Keratinocyte (primary cell): ENCODE measurements around the gene ATE1. TPM values are rescaled to one million over a fixed set of nuclear protein-coding genes. Genes with fewer than 3 reads are reported as not detected.

ENCODE experiments used
- DNase-seq: peaks from one replicate; pipeline ENCODE4 v3.0.0-alpha.2; 2011; ENCODE audit warnings: low read depth, missing footprints, low spot score
- FAIRE-seq: peaks from 2 replicates; lab custom pipeline; 2011; peaks lifted over from hg19 to GRCh38; lab: Jason Lieb, UNC
- H2AFZ ChIP-seq: 2 replicates; pipeline ENCODE4 v1.6.0; 2012; ENCODE audit warnings: low read length, control low read depth, inconsistent platforms; ENCODE audit not compliant: control insufficient read depth
- H3K27ac ChIP-seq: 2 replicates; pipeline ENCODE4 v1.5.1; 2011; ENCODE audit warnings: low read length; ENCODE audit not compliant: control insufficient read depth, insufficient read depth
- H3K27me3 ChIP-seq: 3 replicates; pipeline ENCODE4 v1.6.0; 2011; ENCODE audit warnings: low read length; ENCODE audit not compliant: control insufficient read depth, insufficient read depth; ENCODE audit errors: extremely low read depth
- H3K36me3 ChIP-seq, 2 experiments: 2 replicates in 1 of 2; 3 replicates in 1 of 2; pipeline ENCODE4 v1.5.1; 2011; ENCODE audit warnings: low read length in 2 of 2, mild to moderate bottlenecking in 1 of 2; ENCODE audit not compliant: control insufficient read depth in 2 of 2, insufficient read depth in 2 of 2; ENCODE audit errors: extremely low read depth in 1 of 2
- H3K4me1 ChIP-seq: 3 replicates; pipeline ENCODE4 v1.5.1; 2011; ENCODE audit warnings: low read length; ENCODE audit not compliant: control insufficient read depth, insufficient read depth; ENCODE audit errors: extremely low read depth
- H3K4me2 ChIP-seq: 3 replicates; pipeline ENCODE4 v1.6.0; 2011; ENCODE audit warnings: low read depth, low read length; ENCODE audit not compliant: control insufficient read depth, insufficient read depth; ENCODE audit errors: extremely low read depth
- H3K4me3 ChIP-seq, 3 experiments: fragments of 200-600 bp in 1 of 3; sonication (generic) in 1 of 3; 2 replicates in 2 of 3; 3 replicates in 1 of 3; pipeline ENCODE4 v1.5.1; 2011 to 2016; ENCODE audit warnings: low read length in 3 of 3, mild to moderate bottlenecking in 3 of 3, control low read depth in 2 of 3, inconsistent platforms in 1 of 3, low read depth in 1 of 3, mixed read lengths in 1 of 3, mixed run types in 1 of 3, moderate library complexity in 1 of 3; ENCODE audit not compliant: control insufficient read depth in 2 of 3, insufficient read depth in 2 of 3; ENCODE audit errors: extremely low read depth in 1 of 3
- H3K79me2 ChIP-seq: 2 replicates; pipeline ENCODE4 v1.6.0; 2012; ENCODE audit warnings: low read length; ENCODE audit not compliant: control insufficient read depth, insufficient read depth
- H3K9ac ChIP-seq: 3 replicates; pipeline ENCODE4 v1.6.0; 2011; ENCODE audit warnings: low read length; ENCODE audit not compliant: control insufficient read depth, insufficient read depth; ENCODE audit errors: extremely low read depth
- H3K9me1 ChIP-seq: 3 replicates; pipeline ENCODE4 v1.6.0; 2011; ENCODE audit warnings: low read length; ENCODE audit not compliant: control insufficient read depth, insufficient read depth; ENCODE audit errors: extremely low read depth
- H3K9me3 ChIP-seq: 2 replicates; pipeline ENCODE4 v1.5.1; 2012; ENCODE audit warnings: low read depth, low read length; ENCODE audit not compliant: control insufficient read depth
- H4K20me1 ChIP-seq: 3 replicates; pipeline ENCODE4 v1.6.0; 2011; ENCODE audit warnings: low read length; ENCODE audit not compliant: control insufficient read depth, insufficient read depth; ENCODE audit errors: extremely low read depth
- EZH2 ChIP-seq: IDR thresholded peaks from one replicate; pipeline ENCODE4 v1.6.1; 2012; ENCODE audit warnings: inconsistent platforms, mild to moderate bottlenecking, low read length, moderate library complexity
- dilution Hi-C: fragments of 300-500 bp; cut with MboI; formaldehyde crosslinking; loops from one replicate; pipeline ENCODE4 v1.7.0; 2020; ENCODE audit warnings: low sequenced_read_pairs; ENCODE audit not compliant: extremely low pct_ligation_motif_present
- polyA plus RNA-seq, 5 experiments: library from polyadenylated mRNA; depleted of rRNA in 3 of 5; stranded (reverse) in 3 of 5; stranded (forward) in 1 of 5; unstranded in 1 of 5; fragments of >200 nt; gene quantifications; 1 replicate in 1 of 5; 2 replicates in 3 of 5; 3 replicates in 1 of 5; pipeline versions ENCODE4 v1.2.1 to v1.2.3, GENCODE V29; 2011 to 2012; ENCODE audit warnings: missing spikeins in 2 of 5, low read depth in 1 of 5, low replicate concordance in 1 of 5
- TF ChIP-seq, protein P1 (sequence below), 3 experiments: IDR thresholded peaks in 1 of 3; conservative IDR thresholded peaks in 1 of 3; optimal IDR thresholded peaks in 1 of 3; 2 replicates in 2 of 3; 3 replicates in 1 of 3; pipeline versions ENCODE3 to v1.5.1; 2011; ENCODE audit warnings: low read length in 3 of 3, mild to moderate bottlenecking in 3 of 3, moderate library complexity in 2 of 3, control low read depth in 1 of 3, inconsistent platforms in 1 of 3; ENCODE audit not compliant: insufficient read depth in 2 of 3; ENCODE audit errors: extremely low read depth in 1 of 3

ATE1 gene
- polyA plus RNA-seq, 1 donor (not counting 4 experiments of a cell fraction or from before 2014, with no cell fraction given) = 14.9 TPM

DNA sequence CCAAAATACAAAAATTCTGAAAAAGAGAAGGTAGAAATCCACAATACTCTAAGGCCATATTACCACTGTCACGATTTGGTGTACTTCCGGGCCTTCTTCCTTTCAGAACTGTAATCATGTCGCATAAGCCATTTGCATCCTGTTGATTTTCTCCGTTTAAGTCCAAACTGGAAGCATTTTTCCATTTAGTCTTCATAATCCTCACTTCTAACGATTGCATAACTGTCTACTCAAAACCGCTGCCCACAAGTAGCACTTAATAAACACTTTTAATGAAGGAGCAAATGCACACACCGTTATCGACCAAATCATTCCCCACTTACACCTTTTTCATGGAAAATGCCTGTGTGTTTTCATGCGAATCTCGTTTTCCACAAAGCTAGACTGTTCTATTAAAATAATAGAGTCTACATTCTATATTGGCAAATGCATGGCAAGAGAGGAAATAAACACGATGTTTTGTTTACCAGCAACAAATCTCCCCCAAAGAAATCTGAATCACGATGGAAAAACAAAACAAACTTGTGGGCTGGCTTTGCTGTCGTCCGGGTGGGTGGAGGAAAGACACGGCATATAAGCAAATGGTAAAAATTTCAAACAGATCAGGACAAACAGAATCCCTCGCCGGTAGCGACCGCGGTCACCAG lies 1.0 kb downstream of the ATE1 start:
- peak overlapping the region; percentile 96 for H3K9ac ChIP-seq
- H3K36me3 ChIP-seq = peaks cover 0 to 4% of the 10 kb centered on the region in 2 experiments
- DNase-seq = no peak
- peak overlapping the region; percentile 80 for H3K4me2 ChIP-seq
- dilution Hi-C loops = no loop called here
- peak overlapping the region; percentile 94 for H3K27ac ChIP-seq
- H3K4me3 ChIP-seq = peak overlapping the region; percentile 62 to 83 (median 79)
- no peaks in the 10 kb centered on the region for H4K20me1 ChIP-seq
- H2AFZ ChIP-seq = peak overlapping the region; percentile 2
- H3K9me1 ChIP-seq = no peaks in the 10 kb centered on the region
- peaks cover 28% of the 10 kb centered on the region for H3K79me2 ChIP-seq
- TF ChIP-seq, protein P1, sequence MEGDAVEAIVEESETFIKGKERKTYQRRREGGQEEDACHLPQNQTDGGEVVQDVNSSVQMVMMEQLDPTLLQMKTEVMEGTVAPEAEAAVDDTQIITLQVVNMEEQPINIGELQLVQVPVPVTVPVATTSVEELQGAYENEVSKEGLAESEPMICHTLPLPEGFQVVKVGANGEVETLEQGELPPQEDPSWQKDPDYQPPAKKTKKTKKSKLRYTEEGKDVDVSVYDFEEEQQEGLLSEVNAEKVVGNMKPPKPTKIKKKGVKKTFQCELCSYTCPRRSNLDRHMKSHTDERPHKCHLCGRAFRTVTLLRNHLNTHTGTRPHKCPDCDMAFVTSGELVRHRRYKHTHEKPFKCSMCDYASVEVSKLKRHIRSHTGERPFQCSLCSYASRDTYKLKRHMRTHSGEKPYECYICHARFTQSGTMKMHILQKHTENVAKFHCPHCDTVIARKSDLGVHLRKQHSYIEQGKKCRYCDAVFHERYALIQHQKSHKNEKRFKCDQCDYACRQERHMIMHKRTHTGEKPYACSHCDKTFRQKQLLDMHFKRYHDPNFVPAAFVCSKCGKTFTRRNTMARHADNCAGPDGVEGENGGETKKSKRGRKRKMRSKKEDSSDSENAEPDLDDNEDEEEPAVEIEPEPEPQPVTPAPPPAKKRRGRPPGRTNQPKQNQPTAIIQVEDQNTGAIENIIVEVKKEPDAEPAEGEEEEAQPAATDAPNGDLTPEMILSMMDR (optimal IDR thresholded peaks at IDR 0.05 in 1 of 3, IDR thresholded peaks at IDR 0.05 in 1 of 3, conservative IDR thresholded peaks at IDR 0.05 in 1 of 3; ENCODE audit: extremely low read depth in 1 of 3, insufficient read depth in 2 of 3, low read length in 3 of 3) = no peak
- no peak for TF ChIP-seq EZH2
- H3K27me3 ChIP-seq = no peaks in the 10 kb centered on the region
- no peaks in the 10 kb centered on the region for H3K9me3 ChIP-seq
- H3K4me1 ChIP-seq = peaks cover 21% of the 10 kb centered on the region
- no peak for FAIRE-seq

DNA sequence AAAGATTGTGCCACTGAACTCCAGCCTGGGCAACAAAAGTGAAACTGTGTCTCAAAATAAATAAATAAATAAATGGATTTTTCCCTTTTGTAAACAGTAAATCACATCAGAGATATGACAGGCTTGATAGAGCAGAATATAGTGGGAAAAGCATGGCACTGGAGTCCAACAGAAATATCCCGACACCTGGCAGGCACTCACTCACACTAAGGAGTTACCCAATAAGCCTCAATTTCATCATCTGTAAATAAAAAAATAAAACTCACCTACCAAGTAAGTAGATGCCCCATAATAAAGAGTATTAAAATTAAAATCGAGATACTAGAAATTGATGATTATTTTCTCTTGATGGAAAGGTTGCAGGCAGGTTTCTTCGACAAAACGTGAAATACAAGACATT lies 1.7 kb downstream of the ATE1 start:
- H3K9me1 ChIP-seq = no peaks in the 10 kb centered on the region
- no peaks in the 10 kb centered on the region for H3K9me3 ChIP-seq
- no peaks in the 10 kb centered on the region for H4K20me1 ChIP-seq
- peak overlapping the region in 2 of 3 experiments; percentile 62 to 79 for H3K4me3 ChIP-seq
- dilution Hi-C loops = no loop called here
- H3K27me3 ChIP-seq = no peaks in the 10 kb centered on the region
- H2AFZ ChIP-seq = no peak overlapping the region
- no peak overlapping the region for H3K9ac ChIP-seq
- H3K27ac ChIP-seq = peak overlapping the region; percentile 94
- peaks cover 28% of the 10 kb centered on the region for H3K79me2 ChIP-seq
- peaks cover 21% of the 10 kb centered on the region for H3K4me1 ChIP-seq
- no peak for DNase-seq
- H3K36me3 ChIP-seq = peaks cover 0 to 4% of the 10 kb centered on the region in 2 experiments
- FAIRE-seq = no peak
- TF ChIP-seq, protein P1 (optimal IDR thresholded peaks at IDR 0.05 in 1 of 3, IDR thresholded peaks at IDR 0.05 in 1 of 3, conservative IDR thresholded peaks at IDR 0.05 in 1 of 3; ENCODE audit: extremely low read depth in 1 of 3, insufficient read depth in 2 of 3, low read length in 3 of 3) = no peak
- no peak for TF ChIP-seq EZH2
- H3K4me2 ChIP-seq = peak overlapping the region; percentile 80
